WTC11 (cell line): Measurements from ENCODE around the gene C9orf72. TPM values are rescaled to one million over a fixed set of nuclear protein-coding genes. Genes with fewer than 3 reads are reported as not detected.

ENCODE experiments used
- ATAC-seq: fragments of 200-7000 bp; cut with Tn5 transposase; 2 replicates; pipeline ENCODE4 v1.10.0; 2021; ENCODE audit warnings: mild to moderate bottlenecking, moderate library complexity
- CTCF ChIA-PET: fragments of 300-600 bp; sonication (Branson Sonifier 250); formaldehyde crosslinking; loops from one replicate; lab custom pipeline; 2021; ENCODE audit warnings: antibody characterized with exemption; lab: Charles Lee
- POLR2A ChIA-PET: fragments of 350-600 bp; sonication (Branson Sonifier 250); formaldehyde crosslinking; loops from one replicate; lab custom pipeline; 2021; ENCODE audit warnings: antibody characterized with exemption; lab: Charles Lee
- DNase-seq: peaks from one replicate; pipeline ENCODE4 v3.0.0; 2021; ENCODE audit warnings: low spot score
- H3K27ac Mint-ChIP-seq: 2 replicates; pipeline ENCODE4 v1.8.0; 2021; ENCODE audit warnings: mixed read lengths
- H3K27me3 Mint-ChIP-seq: 2 replicates; pipeline ENCODE4 v1.8.0; 2021; ENCODE audit warnings: low read depth, mild to moderate bottlenecking, moderate library complexity, mixed read lengths
- H3K36me3 Mint-ChIP-seq: 2 replicates; pipeline ENCODE4 v1.8.0; 2021; ENCODE audit warnings: mixed read lengths
- H3K4me1 Mint-ChIP-seq: 2 replicates; pipeline ENCODE4 v1.8.0; 2022; ENCODE audit warnings: mixed read lengths
- H3K4me3 Mint-ChIP-seq: 2 replicates; pipeline ENCODE4 v1.8.0; 2021; ENCODE audit warnings: mild to moderate bottlenecking, moderate library complexity, mixed read lengths
- H3K9me3 Mint-ChIP-seq: 2 replicates; pipeline ENCODE4 v1.8.0; 2021; ENCODE audit warnings: mixed read lengths
- GRHL2 ChIP-seq: fragments of 250-450 bp; sonication (Bioruptor Pico); IDR thresholded peaks from 2 replicates; pipeline ENCODE4 v1.8.0; 2022; ENCODE audit warnings: mild to moderate bottlenecking, moderate library complexity; ENCODE audit not compliant: insufficient replicate concordance, severe bottlenecking
- MXD4 ChIP-seq: fragments of 250-450 bp; sonication (Bioruptor Pico); IDR thresholded peaks from 2 replicates; pipeline ENCODE4 v1.8.0; 2021; ENCODE audit warnings: mild to moderate bottlenecking, moderate library complexity, borderline replicate concordance
- MYBL2 ChIP-seq: sonication (generic); formaldehyde crosslinking; IDR thresholded peaks from 2 replicates; pipeline ENCODE4 v1.8.1; 2023; ENCODE audit warnings: mild to moderate bottlenecking, moderate library complexity, missing genetic modification reagents
- NR3C1 ChIP-seq: sonication (generic); formaldehyde crosslinking; conservative IDR thresholded peaks from 2 replicates; pipeline ENCODE4 v1.8.1; 2023; ENCODE audit warnings: low read depth, mild to moderate bottlenecking, missing genetic modification reagents
- RELA ChIP-seq: sonication (generic); formaldehyde crosslinking; IDR thresholded peaks from 2 replicates; pipeline ENCODE4 v1.8.1; 2022; ENCODE audit warnings: missing genetic modification reagents, mild to moderate bottlenecking, borderline replicate concordance
- SMAD4 ChIP-seq: sonication (generic); formaldehyde crosslinking; IDR thresholded peaks from 2 replicates; pipeline ENCODE4 v1.8.0; 2022; ENCODE audit warnings: mild to moderate bottlenecking, missing genetic modification reagents
- SOX15 ChIP-seq: fragments of 250-450 bp; sonication (Bioruptor Pico); IDR thresholded peaks from 2 replicates; pipeline ENCODE4 v1.9.0; 2021; ENCODE audit warnings: mild to moderate bottlenecking
- TEAD4 ChIP-seq: sonication (generic); formaldehyde crosslinking; IDR thresholded peaks from 2 replicates; pipeline ENCODE4 v1.8.0; 2022; ENCODE audit warnings: mild to moderate bottlenecking, missing genetic modification reagents
- TP53 ChIP-seq: sonication (generic); formaldehyde crosslinking; IDR thresholded peaks from 2 replicates; pipeline ENCODE4 v1.8.1; 2023; ENCODE audit warnings: mild to moderate bottlenecking, missing genetic modification reagents
- ZNF121 ChIP-seq: sonication (generic); formaldehyde crosslinking; IDR thresholded peaks from 2 replicates; pipeline ENCODE4 v1.8.0; 2023; ENCODE audit warnings: missing genetic modification reagents
- ZNF138 ChIP-seq: sonication (generic); formaldehyde crosslinking; conservative IDR thresholded peaks from 2 replicates; pipeline ENCODE4 v1.8.1; 2022; ENCODE audit warnings: mild to moderate bottlenecking, moderate library complexity, missing genetic modification reagents
- ZNF219 ChIP-seq: sonication (generic); formaldehyde crosslinking; IDR thresholded peaks from 2 replicates; pipeline ENCODE4 v1.8.0; 2023; ENCODE audit warnings: missing genetic modification reagents, mild to moderate bottlenecking, borderline replicate concordance
- ZNF317 ChIP-seq: sonication (generic); formaldehyde crosslinking; IDR thresholded peaks from 2 replicates; pipeline ENCODE4 v1.8.1; 2023; ENCODE audit warnings: low read depth, mild to moderate bottlenecking, moderate library complexity, missing genetic modification reagents, borderline replicate concordance
- total RNA-seq: library from RNA; stranded (reverse); gene quantifications from 3 replicates; pipeline ENCODE4 v1.2.3, GENCODE V29; 2021
- TF ChIP-seq, protein P1 (sequence below): sonication (generic); formaldehyde crosslinking; IDR thresholded peaks from 2 replicates; pipeline ENCODE4 v1.8.0; 2022; ENCODE audit warnings: mild to moderate bottlenecking, missing genetic modification reagents
- TF ChIP-seq, protein P2 (sequence below): sonication (generic); formaldehyde crosslinking; IDR thresholded peaks from 2 replicates; pipeline ENCODE4 v1.8.0; 2023; ENCODE audit warnings: missing genetic modification reagents
- TF ChIP-seq, protein P3 (sequence below): sonication (generic); formaldehyde crosslinking; IDR thresholded peaks from 2 replicates; pipeline ENCODE4 v1.8.0; 2022; ENCODE audit warnings: mild to moderate bottlenecking, missing genetic modification reagents
- TF ChIP-seq, protein P4 (sequence below): fragments of 250-450 bp; sonication (Bioruptor Pico); IDR thresholded peaks from 2 replicates; pipeline ENCODE4 v1.9.0; 2021; ENCODE audit warnings: mild to moderate bottlenecking
- TF ChIP-seq, protein P5 (sequence below): sonication (generic); formaldehyde crosslinking; IDR thresholded peaks from 2 replicates; pipeline ENCODE4 v1.8.1; 2023; ENCODE audit warnings: mild to moderate bottlenecking, missing genetic modification reagents, borderline replicate concordance

Gene C9orf72
- total RNA-seq, 1 experiment from 2014 or later = 21.5 TPM

DNA sequence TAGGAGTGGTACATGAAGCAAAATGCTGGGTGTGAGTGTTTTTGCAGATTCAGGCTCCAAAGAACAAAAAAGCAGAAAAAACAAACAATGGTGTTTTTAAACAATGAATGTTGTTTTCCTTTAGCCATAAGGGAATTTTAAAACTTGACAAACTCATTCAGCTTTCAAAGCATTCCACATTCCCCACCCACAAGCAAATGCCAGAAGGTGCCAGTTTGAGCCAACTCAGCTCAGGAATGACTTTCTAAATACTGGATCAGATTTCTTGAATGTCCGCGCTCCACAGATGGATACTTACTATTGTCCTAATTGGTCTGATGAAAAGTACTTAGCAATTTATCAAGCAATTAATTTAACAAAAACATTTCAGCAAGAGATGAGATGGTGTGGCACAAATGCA lies 30.8 kb downstream of the C9orf72 start:
- DNase-seq = no peak
- no peak for ATAC-seq
- Mint-ChIP-seq H3K36me3 (peaks cover 26% of the 10 kb centered on the region), H3K27ac (no peak overlapping the region), H3K27me3 (no peaks in the 10 kb centered on the region), H3K4me3 (no peak overlapping the region), H3K4me1 (peaks cover 3% of the 10 kb centered on the region), H3K9me3 (peaks cover 4% of the 10 kb centered on the region)
- ChIA-PET POLR2A (no interaction called here), CTCF (interaction anchor here (2.7 kb wide), 1 partner anchor 209 kb away, joined by 14 read pairs; no protein-coding TSS in a partner anchor)
- TF ChIP-seq ZNF219 = no peak
- TF ChIP-seq, protein P1, sequence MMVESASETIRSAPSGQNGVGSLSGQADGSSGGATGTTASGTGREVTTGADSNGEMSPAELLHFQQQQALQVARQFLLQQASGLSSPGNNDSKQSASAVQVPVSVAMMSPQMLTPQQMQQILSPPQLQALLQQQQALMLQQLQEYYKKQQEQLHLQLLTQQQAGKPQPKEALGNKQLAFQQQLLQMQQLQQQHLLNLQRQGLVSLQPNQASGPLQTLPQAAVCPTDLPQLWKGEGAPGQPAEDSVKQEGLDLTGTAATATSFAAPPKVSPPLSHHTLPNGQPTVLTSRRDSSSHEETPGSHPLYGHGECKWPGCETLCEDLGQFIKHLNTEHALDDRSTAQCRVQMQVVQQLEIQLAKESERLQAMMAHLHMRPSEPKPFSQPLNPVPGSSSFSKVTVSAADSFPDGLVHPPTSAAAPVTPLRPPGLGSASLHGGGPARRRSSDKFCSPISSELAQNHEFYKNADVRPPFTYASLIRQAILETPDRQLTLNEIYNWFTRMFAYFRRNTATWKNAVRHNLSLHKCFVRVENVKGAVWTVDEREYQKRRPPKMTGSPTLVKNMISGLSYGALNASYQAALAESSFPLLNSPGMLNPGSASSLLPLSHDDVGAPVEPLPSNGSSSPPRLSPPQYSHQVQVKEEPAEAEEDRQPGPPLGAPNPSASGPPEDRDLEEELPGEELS (CRISPR knock-in tag) = no peak
- no peak for TF ChIP-seq GRHL2 (CRISPR knock-in tag)
- TF ChIP-seq, protein P2, sequence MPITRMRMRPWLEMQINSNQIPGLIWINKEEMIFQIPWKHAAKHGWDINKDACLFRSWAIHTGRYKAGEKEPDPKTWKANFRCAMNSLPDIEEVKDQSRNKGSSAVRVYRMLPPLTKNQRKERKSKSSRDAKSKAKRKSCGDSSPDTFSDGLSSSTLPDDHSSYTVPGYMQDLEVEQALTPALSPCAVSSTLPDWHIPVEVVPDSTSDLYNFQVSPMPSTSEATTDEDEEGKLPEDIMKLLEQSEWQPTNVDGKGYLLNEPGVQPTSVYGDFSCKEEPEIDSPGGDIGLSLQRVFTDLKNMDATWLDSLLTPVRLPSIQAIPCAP = no peak
- TF ChIP-seq RELA (CRISPR knock-in tag) = no peak

DNA sequence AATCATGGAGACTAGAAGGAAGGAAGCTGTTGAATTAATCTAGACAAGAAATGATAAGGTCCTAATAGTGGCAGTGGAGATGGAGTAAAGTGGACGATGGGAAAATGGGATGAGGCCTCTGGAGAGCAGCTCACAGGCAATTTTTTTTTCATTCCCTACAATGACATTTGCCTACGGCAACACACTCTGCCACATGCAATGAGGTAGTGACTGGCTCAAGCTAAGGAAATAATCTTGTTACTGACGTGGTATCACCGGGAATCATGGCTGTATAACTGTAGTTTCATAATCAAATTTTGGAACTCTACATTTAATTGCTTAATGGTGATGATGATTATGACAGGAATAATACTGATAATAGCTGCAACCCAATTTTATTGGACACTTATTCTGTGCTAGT lies 31.5 kb downstream of the C9orf72 start:
- POLR2A ChIA-PET = interaction anchor here (0.6 kb wide), 1 partner anchor 464 kb away, joined by 3 read pairs; no protein-coding TSS in a partner anchor
- Mint-ChIP-seq H3K27ac (no peak overlapping the region), H3K36me3 (peaks cover 26% of the 10 kb centered on the region), H3K4me1 (peaks cover 9% of the 10 kb centered on the region), H3K27me3 (no peaks in the 10 kb centered on the region), H3K4me3 (no peak overlapping the region), H3K9me3 (peaks cover 4% of the 10 kb centered on the region)
- TF ChIP-seq TEAD4 (no peak), MXD4 (CRISPR knock-in tag) (no peak), RELA (CRISPR knock-in tag) (no peak), GRHL2 (CRISPR knock-in tag) (no peak), ZNF317 (CRISPR knock-in tag) (no peak), ZNF121 (CRISPR knock-in tag) (no peak), ZNF138 (no peak), SMAD4 (no peak), NR3C1 (no peak), MYBL2 (no peak), SOX15 (CRISPR knock-in tag) (no peak), TP53 (no peak)
- TF ChIP-seq, protein P3, sequence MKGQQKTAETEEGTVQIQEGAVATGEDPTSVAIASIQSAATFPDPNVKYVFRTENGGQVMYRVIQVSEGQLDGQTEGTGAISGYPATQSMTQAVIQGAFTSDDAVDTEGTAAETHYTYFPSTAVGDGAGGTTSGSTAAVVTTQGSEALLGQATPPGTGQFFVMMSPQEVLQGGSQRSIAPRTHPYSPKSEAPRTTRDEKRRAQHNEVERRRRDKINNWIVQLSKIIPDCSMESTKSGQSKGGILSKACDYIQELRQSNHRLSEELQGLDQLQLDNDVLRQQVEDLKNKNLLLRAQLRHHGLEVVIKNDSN (CRISPR knock-in tag) = no peak
- TF ChIP-seq, protein P4, sequence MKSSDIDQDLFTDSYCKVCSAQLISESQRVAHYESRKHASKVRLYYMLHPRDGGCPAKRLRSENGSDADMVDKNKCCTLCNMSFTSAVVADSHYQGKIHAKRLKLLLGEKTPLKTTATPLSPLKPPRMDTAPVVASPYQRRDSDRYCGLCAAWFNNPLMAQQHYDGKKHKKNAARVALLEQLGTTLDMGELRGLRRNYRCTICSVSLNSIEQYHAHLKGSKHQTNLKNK (CRISPR knock-in tag) = no peak
- TF ChIP-seq, protein P5, sequence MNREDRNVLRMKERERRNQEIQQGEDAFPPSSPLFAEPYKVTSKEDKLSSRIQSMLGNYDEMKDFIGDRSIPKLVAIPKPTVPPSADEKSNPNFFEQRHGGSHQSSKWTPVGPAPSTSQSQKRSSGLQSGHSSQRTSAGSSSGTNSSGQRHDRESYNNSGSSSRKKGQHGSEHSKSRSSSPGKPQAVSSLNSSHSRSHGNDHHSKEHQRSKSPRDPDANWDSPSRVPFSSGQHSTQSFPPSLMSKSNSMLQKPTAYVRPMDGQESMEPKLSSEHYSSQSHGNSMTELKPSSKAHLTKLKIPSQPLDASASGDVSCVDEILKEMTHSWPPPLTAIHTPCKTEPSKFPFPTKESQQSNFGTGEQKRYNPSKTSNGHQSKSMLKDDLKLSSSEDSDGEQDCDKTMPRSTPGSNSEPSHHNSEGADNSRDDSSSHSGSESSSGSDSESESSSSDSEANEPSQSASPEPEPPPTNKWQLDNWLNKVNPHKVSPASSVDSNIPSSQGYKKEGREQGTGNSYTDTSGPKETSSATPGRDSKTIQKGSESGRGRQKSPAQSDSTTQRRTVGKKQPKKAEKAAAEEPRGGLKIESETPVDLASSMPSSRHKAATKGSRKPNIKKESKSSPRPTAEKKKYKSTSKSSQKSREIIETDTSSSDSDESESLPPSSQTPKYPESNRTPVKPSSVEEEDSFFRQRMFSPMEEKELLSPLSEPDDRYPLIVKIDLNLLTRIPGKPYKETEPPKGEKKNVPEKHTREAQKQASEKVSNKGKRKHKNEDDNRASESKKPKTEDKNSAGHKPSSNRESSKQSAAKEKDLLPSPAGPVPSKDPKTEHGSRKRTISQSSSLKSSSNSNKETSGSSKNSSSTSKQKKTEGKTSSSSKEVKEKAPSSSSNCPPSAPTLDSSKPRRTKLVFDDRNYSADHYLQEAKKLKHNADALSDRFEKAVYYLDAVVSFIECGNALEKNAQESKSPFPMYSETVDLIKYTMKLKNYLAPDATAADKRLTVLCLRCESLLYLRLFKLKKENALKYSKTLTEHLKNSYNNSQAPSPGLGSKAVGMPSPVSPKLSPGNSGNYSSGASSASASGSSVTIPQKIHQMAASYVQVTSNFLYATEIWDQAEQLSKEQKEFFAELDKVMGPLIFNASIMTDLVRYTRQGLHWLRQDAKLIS (CRISPR knock-in tag) = no peak
- CTCF ChIA-PET = interaction anchor here (1.8 to 2.7 kb wide), 2 partner anchors 12 to 208 kb away, joined by 4 to 14 read pairs; partner anchors contain the start of gene MOB3B
- ATAC-seq = no peak
- DNase-seq = no peak
